Keratinocyte (primary cell): Measurements from ENCODE around the gene CLEC16A.

Source experiments
- CTCF ChIP-seq, 3 experiments: IDR thresholded peaks in 1 of 3; conservative IDR thresholded peaks in 1 of 3; optimal IDR thresholded peaks in 1 of 3; 2 replicates in 2 of 3; 3 replicates in 1 of 3; pipeline versions ENCODE3 to v1.5.1; 2011; ENCODE audit warnings: low read length in 3 of 3, mild to moderate bottlenecking in 3 of 3, moderate library complexity in 2 of 3, control low read depth in 1 of 3, inconsistent platforms in 1 of 3; ENCODE audit not compliant: insufficient read depth in 2 of 3; ENCODE audit errors: extremely low read depth in 1 of 3
- EZH2 ChIP-seq: IDR thresholded peaks from one replicate; pipeline ENCODE4 v1.6.1; 2012; ENCODE audit warnings: inconsistent platforms, mild to moderate bottlenecking, low read length, moderate library complexity

GRCh38 chr16:11010575-11011221 is 66.3 kb downstream of the CLEC16A start:
- TF ChIP-seq CTCF (optimal IDR thresholded peaks at IDR 0.05 in 1 of 3, IDR thresholded peaks at IDR 0.05 in 1 of 3, conservative IDR thresholded peaks at IDR 0.05 in 1 of 3; ENCODE audit: extremely low read depth in 1 of 3, insufficient read depth in 2 of 3, low read length in 3 of 3) (no peak), EZH2 (no peak)
